PFSK-1 (cell line): ENCODE data around the gene COL23A1.

Experiments used
- FOXP2 ChIP-seq: optimal IDR thresholded peaks from 2 replicates; pipeline ENCODE3; 2011; ENCODE audit warnings: borderline replicate concordance, control low read depth, inconsistent platforms; ENCODE audit not compliant: insufficient read depth; ENCODE audit errors: extremely low read length, extremely low read depth
- POLR2AphosphoS5 ChIP-seq: IDR thresholded peaks from 2 replicates; pipeline ENCODE4 v1.6.1; 2012; ENCODE audit warnings: low read depth, mild to moderate bottlenecking, control low read depth, low read length, moderate library complexity
- SIN3A ChIP-seq: IDR thresholded peaks from 2 replicates; pipeline ENCODE4 v1.6.1; 2012; ENCODE audit warnings: mild to moderate bottlenecking, low read length, moderate library complexity, borderline replicate concordance; ENCODE audit not compliant: insufficient read depth
- TAF1 ChIP-seq: IDR thresholded peaks from 2 replicates; pipeline ENCODE4 v1.6.1; 2012; ENCODE audit warnings: low read length, control low read depth, borderline replicate concordance; ENCODE audit not compliant: insufficient read depth
- TF ChIP-seq, protein P1 (sequence below), 2 experiments: IDR thresholded peaks; 2 replicates each; pipeline versions ENCODE4 v1.6.1 to v1.8.0; 2011 to 2012; ENCODE audit warnings: low read depth in 2 of 2, low read length in 2 of 2, control low read depth in 1 of 2, inconsistent platforms in 1 of 2, mild to moderate bottlenecking in 1 of 2, moderate library complexity in 1 of 2; ENCODE audit not compliant: insufficient read depth in 1 of 2

DNA sequence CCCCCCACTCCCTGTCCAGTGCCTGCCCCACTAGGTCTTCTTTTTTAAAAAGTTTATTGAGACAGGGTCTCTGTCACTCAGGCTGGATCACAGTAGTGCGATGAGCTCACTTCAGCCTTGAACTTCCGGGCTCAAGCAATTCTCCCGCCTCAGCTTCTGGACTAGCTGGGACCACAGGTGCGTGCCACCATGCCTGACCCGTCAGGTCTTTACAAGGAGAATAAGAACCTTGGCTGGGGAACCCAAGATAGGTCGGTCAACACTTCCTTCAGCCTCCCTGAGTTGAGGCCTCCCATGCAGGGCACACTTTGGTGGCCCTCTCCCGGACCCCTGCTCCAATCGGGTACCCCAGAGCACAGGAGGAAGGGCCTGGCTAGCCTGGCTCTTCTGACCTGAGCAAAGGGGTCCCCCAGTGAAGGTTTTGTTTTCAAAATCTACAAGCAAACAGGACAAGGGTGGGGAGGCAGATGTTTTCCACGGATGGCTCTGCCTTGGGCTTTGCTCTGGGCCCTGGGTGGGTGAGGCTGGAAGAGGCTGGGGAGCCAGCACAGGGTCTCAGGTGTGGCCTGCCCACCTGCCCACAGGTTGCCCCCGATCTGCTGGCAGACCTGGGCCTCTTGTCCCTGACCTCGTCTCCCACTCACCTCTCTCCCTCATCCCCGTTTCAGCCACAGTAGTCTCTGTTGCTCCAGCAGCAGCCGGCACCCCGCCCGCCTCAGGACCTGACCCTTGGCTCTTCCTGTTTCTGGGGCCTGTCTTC is 248.9 kb downstream of the COL23A1 start:
- TF ChIP-seq, protein P1, sequence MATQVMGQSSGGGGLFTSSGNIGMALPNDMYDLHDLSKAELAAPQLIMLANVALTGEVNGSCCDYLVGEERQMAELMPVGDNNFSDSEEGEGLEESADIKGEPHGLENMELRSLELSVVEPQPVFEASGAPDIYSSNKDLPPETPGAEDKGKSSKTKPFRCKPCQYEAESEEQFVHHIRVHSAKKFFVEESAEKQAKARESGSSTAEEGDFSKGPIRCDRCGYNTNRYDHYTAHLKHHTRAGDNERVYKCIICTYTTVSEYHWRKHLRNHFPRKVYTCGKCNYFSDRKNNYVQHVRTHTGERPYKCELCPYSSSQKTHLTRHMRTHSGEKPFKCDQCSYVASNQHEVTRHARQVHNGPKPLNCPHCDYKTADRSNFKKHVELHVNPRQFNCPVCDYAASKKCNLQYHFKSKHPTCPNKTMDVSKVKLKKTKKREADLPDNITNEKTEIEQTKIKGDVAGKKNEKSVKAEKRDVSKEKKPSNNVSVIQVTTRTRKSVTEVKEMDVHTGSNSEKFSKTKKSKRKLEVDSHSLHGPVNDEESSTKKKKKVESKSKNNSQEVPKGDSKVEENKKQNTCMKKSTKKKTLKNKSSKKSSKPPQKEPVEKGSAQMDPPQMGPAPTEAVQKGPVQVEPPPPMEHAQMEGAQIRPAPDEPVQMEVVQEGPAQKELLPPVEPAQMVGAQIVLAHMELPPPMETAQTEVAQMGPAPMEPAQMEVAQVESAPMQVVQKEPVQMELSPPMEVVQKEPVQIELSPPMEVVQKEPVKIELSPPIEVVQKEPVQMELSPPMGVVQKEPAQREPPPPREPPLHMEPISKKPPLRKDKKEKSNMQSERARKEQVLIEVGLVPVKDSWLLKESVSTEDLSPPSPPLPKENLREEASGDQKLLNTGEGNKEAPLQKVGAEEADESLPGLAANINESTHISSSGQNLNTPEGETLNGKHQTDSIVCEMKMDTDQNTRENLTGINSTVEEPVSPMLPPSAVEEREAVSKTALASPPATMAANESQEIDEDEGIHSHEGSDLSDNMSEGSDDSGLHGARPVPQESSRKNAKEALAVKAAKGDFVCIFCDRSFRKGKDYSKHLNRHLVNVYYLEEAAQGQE (IDR thresholded peaks at IDR 0.05; ENCODE audit: insufficient read depth in 1 of 2, low read depth in 2 of 2, low read length in 2 of 2), result no peak
- no peak for TF ChIP-seq POLR2AphosphoS5
- TF ChIP-seq TAF1, result no peak
- TF ChIP-seq SIN3A, result no peak
- no peak for TF ChIP-seq FOXP2
